NB4 (cell line): Measurements from ENCODE around the gene APOL3.
A peak's percentile ranks its signal among the peaks of the same experiment; 100 is the strongest.
"Not testable (repeated sequence)": the region's sequence is repeated elsewhere in the genome, so short reads cannot be mapped to it uniquely, and the experiment has no call there.

Experiments used
- DNase-seq: peaks from one replicate; pipeline ENCODE4 v3.0.0; 2010; ENCODE audit warnings: low read depth
- H3K4me3 ChIP-seq: one replicate; pipeline ENCODE4 v1.5.1; 2011; ENCODE audit warnings: mild to moderate bottlenecking, low read depth, low read length, moderate library complexity
- MYC ChIP-seq: IDR thresholded peaks from 2 replicates; pipeline ENCODE4 v1.6.1; 2011; ENCODE audit warnings: low read depth, low read length
- POLR2A ChIP-seq: IDR thresholded peaks from 2 replicates; pipeline ENCODE4 v1.6.1; 2011; ENCODE audit warnings: mild to moderate bottlenecking; ENCODE audit not compliant: insufficient read length; ENCODE audit errors: extremely low read depth
- TF ChIP-seq, protein P1 (sequence below): IDR thresholded peaks from one replicate; pipeline ENCODE4 v1.5.1; 2012; ENCODE audit warnings: low read depth, low read length
- TF ChIP-seq, protein P2 (sequence below): IDR thresholded peaks from 2 replicates; pipeline ENCODE4 v1.6.1; 2011; ENCODE audit warnings: low read depth, low read length

Gene APOL3

GRCh38 chr22:36125994-36126531, 34.5 kb downstream of the APOL3 start:
- no peak for DNase-seq
- TF ChIP-seq, protein P1, sequence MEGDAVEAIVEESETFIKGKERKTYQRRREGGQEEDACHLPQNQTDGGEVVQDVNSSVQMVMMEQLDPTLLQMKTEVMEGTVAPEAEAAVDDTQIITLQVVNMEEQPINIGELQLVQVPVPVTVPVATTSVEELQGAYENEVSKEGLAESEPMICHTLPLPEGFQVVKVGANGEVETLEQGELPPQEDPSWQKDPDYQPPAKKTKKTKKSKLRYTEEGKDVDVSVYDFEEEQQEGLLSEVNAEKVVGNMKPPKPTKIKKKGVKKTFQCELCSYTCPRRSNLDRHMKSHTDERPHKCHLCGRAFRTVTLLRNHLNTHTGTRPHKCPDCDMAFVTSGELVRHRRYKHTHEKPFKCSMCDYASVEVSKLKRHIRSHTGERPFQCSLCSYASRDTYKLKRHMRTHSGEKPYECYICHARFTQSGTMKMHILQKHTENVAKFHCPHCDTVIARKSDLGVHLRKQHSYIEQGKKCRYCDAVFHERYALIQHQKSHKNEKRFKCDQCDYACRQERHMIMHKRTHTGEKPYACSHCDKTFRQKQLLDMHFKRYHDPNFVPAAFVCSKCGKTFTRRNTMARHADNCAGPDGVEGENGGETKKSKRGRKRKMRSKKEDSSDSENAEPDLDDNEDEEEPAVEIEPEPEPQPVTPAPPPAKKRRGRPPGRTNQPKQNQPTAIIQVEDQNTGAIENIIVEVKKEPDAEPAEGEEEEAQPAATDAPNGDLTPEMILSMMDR: no peak
- TF ChIP-seq MYC (no peak), POLR2A (no peak)
- TF ChIP-seq, protein P2, sequence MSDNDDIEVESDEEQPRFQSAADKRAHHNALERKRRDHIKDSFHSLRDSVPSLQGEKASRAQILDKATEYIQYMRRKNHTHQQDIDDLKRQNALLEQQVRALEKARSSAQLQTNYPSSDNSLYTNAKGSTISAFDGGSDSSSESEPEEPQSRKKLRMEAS: no peak
- no peak overlapping the region for H3K4me3 ChIP-seq

GRCh38 chr22:36125434-36125833, 35.1 kb downstream of the APOL3 start:
- no peak for DNase-seq
- TF ChIP-seq, protein P1: no peak
- TF ChIP-seq MYC (no peak), POLR2A (no peak)
- TF ChIP-seq, protein P2: no peak
- no peak overlapping the region for H3K4me3 ChIP-seq

- no peak for DNase-seq
- H3K4me3 ChIP-seq: no peak overlapping the region
- TF ChIP-seq, protein P1: no peak
- TF ChIP-seq POLR2A (no peak), MYC (no peak)
- TF ChIP-seq, protein P2: no peak
Observed at GRCh38 chr22:36124666-36125065, 35.9 kb downstream of the APOL3 start.

DNA sequence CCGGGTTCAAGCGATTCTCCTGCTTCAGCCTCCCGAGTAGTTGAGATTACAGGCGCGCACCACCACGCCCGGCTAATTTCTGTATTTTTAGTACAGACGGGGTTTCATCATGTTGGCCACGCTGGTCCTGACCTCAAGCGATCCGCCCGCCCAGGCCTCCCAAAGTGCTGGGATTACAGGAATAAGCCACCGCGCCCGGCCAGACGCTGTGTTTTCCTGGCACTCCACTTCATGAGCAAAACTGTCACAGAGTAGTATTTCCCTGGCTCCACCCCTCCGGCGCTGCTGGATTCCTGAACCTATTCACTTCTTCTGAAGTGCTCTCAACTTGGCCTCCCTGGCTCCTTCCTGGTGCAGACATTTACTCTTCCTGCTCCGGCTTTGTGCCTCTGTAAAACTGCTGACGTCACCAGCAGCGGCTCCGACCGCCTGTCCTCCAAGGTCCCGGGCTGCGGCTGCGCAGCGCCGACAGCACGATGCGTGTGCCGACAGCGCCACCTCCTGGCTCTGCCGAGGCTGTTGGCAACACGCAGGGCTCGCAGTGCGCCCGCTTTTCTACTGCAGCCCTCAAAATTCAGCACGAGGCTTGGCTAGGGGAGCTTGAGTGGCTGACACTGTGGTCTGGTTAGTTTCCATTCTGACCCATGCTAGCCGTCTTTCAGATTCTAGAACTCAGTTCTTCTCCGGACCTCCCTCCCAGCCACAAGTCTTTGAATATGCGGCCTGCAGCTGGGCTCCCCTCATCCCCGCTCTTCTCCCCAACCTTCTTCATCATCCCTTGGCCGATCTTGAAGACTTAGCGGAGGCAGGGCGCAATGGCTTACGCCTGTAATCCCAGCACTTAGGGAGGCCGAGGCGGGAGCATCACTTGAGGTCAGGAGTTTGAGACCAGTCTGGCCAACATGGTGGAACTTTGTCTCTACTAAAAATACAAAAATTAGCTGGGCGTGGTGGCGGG, 36.6 kb downstream of the APOL3 start:
- no peak overlapping the region for H3K4me3 ChIP-seq
- DNase-seq: peak; percentile 93
- TF ChIP-seq, protein P2: peak; percentile 73
- TF ChIP-seq, protein P1: peak; percentile 89
- peak; percentile 27 for TF ChIP-seq POLR2A
- TF ChIP-seq MYC: peak; percentile 81

DNA sequence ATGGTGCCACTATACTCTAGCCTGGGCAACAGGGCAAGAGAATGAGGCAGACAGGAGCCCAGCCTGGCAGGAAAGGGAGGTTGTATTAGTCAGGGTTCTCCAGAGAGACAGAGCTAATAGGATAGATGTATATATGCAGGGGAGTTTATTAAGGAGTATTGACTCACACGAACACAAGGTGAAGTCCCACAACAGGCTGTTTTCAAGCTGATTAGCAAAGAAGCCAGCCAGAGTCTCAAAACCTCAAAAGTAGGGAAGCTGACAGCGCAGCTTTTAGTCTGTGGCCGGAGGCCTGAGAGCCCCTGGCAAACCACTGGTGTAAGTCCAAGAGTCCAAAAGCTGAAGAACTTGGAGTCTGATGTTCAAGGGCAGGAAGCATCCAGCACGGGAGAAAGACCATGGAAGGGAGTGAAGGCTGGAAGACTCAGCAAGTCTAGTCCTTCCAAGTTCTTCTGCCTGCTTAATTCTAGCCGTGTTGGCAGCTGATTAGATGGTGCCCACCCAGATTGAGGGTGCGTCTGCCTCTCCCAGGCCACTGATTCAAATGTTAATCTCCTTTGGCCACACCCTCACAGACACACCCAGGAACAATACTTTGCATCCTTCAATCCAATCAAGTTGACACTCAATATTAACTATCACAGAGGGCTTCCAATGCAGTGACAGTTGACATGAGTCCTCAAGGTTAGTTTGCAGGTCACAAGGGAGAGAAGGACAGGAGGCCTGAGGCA, 39.8 kb downstream of the APOL3 start:
- DNase-seq: peak; percentile 19
- not testable (repeated sequence) for H3K4me3 ChIP-seq

DNA sequence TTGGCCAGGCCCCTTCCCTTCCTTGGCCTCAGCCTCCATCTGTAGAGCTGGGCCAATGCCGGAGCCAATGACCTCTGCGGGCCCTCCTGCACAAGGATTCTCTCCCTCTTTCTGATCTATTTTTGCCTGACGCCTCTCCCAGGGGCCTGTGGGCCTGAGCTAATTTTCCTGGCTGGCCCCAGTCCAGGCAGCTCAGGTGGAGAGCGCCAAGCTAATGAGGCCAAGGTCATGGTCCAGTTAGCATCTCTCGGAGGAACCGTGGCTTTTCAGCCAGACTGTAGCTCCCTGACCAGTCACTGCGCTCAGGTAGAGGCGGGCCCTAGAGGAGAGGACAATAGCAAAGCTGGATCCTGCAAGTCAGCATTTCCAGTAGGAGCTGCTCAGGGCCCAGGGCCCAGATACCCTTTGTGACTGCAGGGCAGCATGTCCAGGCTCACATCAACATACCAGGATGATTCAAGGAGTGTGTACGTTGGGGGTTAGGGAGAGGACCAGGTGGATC, 43.5 kb downstream of the APOL3 start:
- no peak overlapping the region for H3K4me3 ChIP-seq
- no peak for DNase-seq
- TF ChIP-seq MYC: no peak
- TF ChIP-seq, protein P2: no peak
- TF ChIP-seq, protein P1: no peak
